ENCODE measurements around the gene PTPN18. TPM values are rescaled to one million over a fixed set of nuclear protein-coding genes. Genes with fewer than 3 reads are reported as not detected.

Gene PTPN18
- total RNA-seq, 1 experiment from 2014 or later, result 16.3 TPM

DNA sequence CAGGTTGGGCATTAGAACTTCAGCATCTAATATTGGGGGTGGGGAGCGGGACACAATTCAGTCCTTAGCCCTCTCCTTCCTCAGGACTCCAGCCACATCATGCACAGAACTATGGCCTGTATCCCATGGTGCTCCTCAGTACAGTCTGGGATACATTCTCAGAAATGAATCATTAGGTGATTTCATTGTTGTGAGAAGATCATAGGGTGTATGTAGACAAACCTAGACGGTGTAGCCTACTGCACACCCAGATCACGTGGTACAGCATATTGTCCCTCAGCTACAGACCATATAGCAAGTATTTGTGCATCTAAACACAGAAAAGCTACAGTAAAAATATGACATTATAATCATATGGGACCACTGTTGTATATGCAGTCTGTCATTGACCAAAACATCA lies 36.3 kb upstream of the PTPN18 start:
- no peak overlapping the region for H3K18ac ChIP-seq (ENCODE audit: insufficient read length, low read depth, low read length)
- no peak overlapping the region for H2AK5ac ChIP-seq (ENCODE audit: insufficient read length, low read length)
- no peak overlapping the region for H2BK120ac ChIP-seq (ENCODE audit: low read depth, low read length, poor library complexity, severe bottlenecking)
- no peak overlapping the region for H3K23ac ChIP-seq (ENCODE audit: insufficient read length, low read depth, low read length)
- no peak overlapping the region for H4K8ac ChIP-seq (replicated peaks; ENCODE audit: insufficient read length, low read depth, low read length)
- WGBS (ENCODE audit: extremely low coverage, insufficient read length, low lambda C conversion rate), result no CpG with 5 or more reads among the region's 3 CpGs
- no peaks in the 10 kb centered on the region for H3K9me3 Mint-ChIP-seq
- no peak overlapping the region for H3K56ac ChIP-seq (ENCODE audit: insufficient read length, low read depth, low read length)
- H3T11ph ChIP-seq (ENCODE audit: low read length), result no peak overlapping the region
- no peaks in the 10 kb centered on the region for H4K20me1 ChIP-seq (ENCODE audit: control insufficient read depth, insufficient read depth, insufficient read length)
- no peaks in the 10 kb centered on the region for H3K23me2 ChIP-seq (ENCODE audit: insufficient read length, low read depth, low read length, poor library complexity, severe bottlenecking)
- H3K4ac ChIP-seq (ENCODE audit: low read depth, low read length), result no peak overlapping the region
- no peaks in the 10 kb centered on the region for H3K4me1 ChIP-seq (ENCODE audit: insufficient read depth, low read length)
- H3K27me3 Mint-ChIP-seq (ENCODE audit: low read depth), result peaks cover 15% of the 10 kb centered on the region
- H3K27ac ChIP-seq (ENCODE audit: insufficient read length, low read depth, low read length), result no peak overlapping the region
- TF ChIP-seq, protein P1, sequence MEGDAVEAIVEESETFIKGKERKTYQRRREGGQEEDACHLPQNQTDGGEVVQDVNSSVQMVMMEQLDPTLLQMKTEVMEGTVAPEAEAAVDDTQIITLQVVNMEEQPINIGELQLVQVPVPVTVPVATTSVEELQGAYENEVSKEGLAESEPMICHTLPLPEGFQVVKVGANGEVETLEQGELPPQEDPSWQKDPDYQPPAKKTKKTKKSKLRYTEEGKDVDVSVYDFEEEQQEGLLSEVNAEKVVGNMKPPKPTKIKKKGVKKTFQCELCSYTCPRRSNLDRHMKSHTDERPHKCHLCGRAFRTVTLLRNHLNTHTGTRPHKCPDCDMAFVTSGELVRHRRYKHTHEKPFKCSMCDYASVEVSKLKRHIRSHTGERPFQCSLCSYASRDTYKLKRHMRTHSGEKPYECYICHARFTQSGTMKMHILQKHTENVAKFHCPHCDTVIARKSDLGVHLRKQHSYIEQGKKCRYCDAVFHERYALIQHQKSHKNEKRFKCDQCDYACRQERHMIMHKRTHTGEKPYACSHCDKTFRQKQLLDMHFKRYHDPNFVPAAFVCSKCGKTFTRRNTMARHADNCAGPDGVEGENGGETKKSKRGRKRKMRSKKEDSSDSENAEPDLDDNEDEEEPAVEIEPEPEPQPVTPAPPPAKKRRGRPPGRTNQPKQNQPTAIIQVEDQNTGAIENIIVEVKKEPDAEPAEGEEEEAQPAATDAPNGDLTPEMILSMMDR (conservative IDR thresholded peaks at IDR 0.05), result no peak
- H3K4me2 ChIP-seq (ENCODE audit: insufficient read depth, insufficient read length, low read length), result no peak overlapping the region
- no peak overlapping the region for H2BK15ac ChIP-seq (ENCODE audit: low read depth, low read length)
- no peak overlapping the region for H2BK12ac ChIP-seq (ENCODE audit: insufficient read length, low read depth, low read length)
- H3K36me3 Mint-ChIP-seq (ENCODE audit: insufficient read depth in 1 of 3, low read depth in 3 of 3), result no peaks in the 10 kb centered on the region
- no peak overlapping the region for H2BK20ac ChIP-seq (ENCODE audit: low read depth, low read length, poor library complexity, severe bottlenecking)
- H3K9me3 ChIP-seq (ENCODE audit: control insufficient read depth, low read depth, low read length), result no peaks in the 10 kb centered on the region
- no peak overlapping the region for H2AFZ ChIP-seq (ENCODE audit: low read length)
- DNase-seq, result no peak
- H3K14ac ChIP-seq (ENCODE audit: insufficient read depth, low read length), result no peak overlapping the region
- H4K5ac ChIP-seq (ENCODE audit: insufficient read length, low read depth, low read length), result no peak overlapping the region
- H3K79me2 ChIP-seq (ENCODE audit: insufficient read depth, low read length), result no peaks in the 10 kb centered on the region
- no peaks in the 10 kb centered on the region for H3K4me1 Mint-ChIP-seq
- H3K79me1 ChIP-seq (ENCODE audit: insufficient read depth, low read depth, low read length, poor library complexity, severe bottlenecking), result no peaks in the 10 kb centered on the region
- no peak overlapping the region for H3K27ac Mint-ChIP-seq
- no peak overlapping the region for H3K9ac ChIP-seq (ENCODE audit: extremely low read depth, insufficient read length, low read length)
- no peak overlapping the region; a peak in 1 of 5 replicates for H3K4me3 Mint-ChIP-seq
- no peak overlapping the region for H4K91ac ChIP-seq (ENCODE audit: insufficient read length, low read depth, low read length)
- H3K27me3 ChIP-seq (ENCODE audit: insufficient read depth, low read length), result no peaks in the 10 kb centered on the region
- no peak overlapping the region for H2BK5ac ChIP-seq (ENCODE audit: insufficient read length, low read length)
